ENCODE measurements around the gene FETUB.

FETUB gene

GRCh38 chr3:186639778-186640472 lies at the start of gene FETUB:
Gene FETUB (plus strand): TSS chr3:186640399. CDS start chr3:186640461, 62 bp downstream.
- no peak for DNase-seq

DNA sequence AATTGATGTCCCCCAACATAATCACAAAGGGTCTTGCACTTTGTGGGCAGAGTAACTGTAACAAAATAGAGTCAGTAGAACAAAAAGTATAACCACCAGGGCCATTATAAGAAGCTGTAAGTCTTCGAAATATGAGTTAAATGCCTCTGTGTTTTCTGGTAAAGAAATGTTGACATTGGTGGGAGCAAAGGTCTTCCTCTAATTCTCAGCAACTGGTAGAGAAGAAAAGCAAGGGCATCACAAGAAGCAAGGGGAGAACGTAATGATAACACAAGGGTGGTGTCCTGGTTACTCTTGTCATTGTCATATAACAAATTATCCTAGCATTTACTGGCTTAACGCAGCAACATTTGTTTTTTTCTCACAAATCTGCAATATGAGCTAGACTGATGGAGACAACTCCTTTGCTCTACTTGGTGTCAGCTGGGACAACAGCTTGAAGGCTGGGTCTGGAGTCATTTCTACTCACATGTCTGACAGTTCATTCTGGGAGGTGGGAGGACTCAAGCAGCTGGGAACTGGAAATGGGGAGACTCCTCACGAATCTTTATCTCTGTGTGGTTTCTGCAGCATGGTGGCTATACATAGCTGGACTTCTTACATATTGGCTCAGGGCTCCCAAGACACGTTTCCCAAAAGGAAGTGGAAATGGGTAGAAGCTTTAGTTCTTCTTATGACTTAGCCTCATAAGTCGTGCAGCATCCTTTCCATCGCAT lies 49.5 kb upstream of the FETUB start:
- DNase-seq: no peak

DNA sequence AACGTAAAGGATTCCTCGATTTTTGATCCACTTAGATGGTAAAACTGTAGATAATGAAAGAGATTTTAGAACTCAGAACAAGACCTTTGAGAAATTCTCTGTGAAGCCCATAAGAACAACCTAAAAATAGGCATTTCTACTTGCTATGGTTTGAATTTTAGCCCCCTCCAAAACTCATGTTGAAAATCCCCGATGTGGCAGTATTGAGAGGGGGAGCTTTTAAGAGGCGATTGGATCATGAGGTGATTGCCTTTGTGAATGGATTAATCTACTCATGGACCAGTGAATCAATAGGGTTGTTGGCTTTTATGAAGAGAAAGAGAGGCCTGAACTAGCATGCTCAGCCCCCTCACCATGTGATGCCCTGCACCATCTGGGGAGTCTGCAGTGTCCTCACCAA lies 47.5 kb upstream of the FETUB start:
- DNase-seq: no peak

DNA sequence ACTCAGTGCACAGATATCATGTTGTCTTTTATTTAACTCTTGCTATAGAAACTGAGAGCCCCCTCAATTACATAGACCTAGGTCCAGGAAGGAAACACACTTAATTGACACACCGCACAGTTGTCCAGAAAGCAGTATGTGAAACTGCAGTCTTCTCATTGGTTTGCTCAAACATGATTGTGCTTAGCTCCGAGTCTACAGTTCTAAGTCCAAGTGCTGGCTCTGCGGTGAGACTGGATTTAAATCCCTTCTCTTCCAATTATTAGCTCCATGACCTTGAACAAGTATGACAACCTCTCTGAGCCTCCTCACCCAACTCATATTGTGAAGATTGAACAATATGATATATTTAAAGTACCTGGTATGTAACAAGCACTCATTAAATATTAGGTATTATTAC lies 46.3 kb upstream of the FETUB start:
- DNase-seq: no peak

- no peak for DNase-seq
Measured at GRCh38 chr3:186594591-186595113, 45.5 kb upstream of the FETUB start.

GRCh38 chr3:186596568-186597287 lies 43.5 kb upstream of the FETUB start:
- DNase-seq: no peak

DNA sequence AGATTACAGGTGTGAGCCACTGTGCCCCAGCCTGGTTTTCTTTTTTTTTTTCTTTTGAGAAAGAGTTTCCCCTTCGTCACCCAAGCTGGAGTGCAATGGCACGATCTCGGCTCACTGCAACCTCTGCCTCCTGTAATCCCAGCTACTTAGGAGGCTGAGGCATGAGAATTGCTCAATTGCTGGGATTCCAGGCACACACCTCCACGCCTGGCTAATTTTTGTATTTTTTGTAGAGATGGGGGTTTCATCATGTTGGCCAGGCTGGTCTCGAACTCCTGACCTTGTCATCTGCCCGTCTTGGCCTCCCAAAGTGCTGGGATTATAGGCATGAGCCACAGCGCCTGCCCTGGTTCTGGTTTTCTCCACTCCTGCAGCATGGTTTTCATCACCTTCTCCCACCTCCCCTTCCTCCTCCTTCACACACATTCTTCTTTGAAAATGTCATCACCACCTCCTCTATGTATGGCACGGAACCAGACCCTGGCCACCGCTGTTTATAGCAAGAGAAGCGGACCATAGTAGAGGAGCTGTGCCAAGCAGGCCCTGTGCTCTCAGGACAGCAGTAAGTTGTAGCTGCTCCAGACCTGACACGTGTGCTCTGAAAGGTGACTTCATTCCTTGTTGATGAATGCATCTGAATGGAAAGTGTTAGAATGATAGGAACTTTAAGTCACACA lies 42.0 kb upstream of the FETUB start:
- no peak for DNase-seq

DNA sequence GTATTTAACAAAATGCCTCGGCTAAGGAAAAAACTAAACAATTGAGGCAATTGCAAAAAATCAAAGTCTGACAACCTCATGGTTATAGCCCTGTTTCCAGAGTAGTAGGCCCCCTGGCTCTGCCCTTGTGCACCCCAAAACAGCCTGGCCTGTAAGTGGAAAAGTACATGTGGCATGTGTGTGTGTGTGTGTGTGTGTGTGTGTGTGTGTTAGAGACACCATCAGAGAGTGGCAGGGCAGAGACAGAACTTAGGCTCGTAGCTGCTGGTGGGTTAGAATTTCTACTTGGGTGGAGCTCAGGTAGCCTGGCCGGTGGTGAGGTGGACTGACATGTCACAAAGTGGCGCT lies 41.4 kb upstream of the FETUB start:
- no peak for DNase-seq

- DNase-seq: no peak
Measured at GRCh38 chr3:186599142-186599784, 40.9 kb upstream of the FETUB start.

DNA sequence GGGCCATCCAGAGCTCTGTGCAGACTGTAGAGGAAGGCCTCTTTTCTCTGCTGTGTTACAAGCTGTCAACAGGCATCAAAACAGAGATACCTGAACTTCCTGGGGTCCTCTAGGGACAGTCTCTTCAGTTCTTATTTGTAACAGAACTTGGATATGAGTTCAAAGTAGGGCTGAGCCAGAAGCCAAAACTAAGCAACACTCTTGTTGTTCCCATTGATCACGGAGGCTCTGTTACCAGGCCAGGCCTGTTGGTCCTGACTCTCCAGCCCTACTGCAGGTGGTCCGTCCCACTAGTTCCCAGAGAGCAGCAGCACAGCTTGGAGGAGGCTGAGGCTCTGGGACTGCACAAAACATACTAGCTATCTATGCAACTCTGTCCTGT lies 40.4 kb upstream of the FETUB start:
- no peak for DNase-seq

GRCh38 chr3:186600896-186601295 lies 39.3 kb upstream of the FETUB start:
- DNase-seq: no peak

DNA sequence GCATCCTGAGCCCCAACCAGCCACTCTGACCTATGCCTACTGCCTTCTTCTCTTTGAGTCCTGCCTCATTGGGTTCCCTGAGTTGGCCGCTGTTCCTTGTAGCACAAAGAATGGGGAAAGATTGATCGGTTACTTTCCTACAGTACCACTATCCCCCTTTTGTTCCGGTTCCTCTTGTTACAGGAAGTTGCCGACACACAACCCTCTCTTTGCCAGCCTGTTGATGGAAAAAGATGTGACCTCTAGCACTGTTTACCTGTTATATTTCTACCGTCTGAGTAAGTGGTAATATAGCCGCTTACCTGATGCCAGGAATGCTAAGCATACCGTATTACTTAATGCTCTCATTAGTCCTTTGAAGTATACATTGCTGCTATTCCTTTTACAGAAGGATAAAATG lies 37.0 kb upstream of the FETUB start:
- DNase-seq: no peak

- no peak for DNase-seq
Measured at GRCh38 chr3:186605078-186605477, 35.1 kb upstream of the FETUB start.

DNA sequence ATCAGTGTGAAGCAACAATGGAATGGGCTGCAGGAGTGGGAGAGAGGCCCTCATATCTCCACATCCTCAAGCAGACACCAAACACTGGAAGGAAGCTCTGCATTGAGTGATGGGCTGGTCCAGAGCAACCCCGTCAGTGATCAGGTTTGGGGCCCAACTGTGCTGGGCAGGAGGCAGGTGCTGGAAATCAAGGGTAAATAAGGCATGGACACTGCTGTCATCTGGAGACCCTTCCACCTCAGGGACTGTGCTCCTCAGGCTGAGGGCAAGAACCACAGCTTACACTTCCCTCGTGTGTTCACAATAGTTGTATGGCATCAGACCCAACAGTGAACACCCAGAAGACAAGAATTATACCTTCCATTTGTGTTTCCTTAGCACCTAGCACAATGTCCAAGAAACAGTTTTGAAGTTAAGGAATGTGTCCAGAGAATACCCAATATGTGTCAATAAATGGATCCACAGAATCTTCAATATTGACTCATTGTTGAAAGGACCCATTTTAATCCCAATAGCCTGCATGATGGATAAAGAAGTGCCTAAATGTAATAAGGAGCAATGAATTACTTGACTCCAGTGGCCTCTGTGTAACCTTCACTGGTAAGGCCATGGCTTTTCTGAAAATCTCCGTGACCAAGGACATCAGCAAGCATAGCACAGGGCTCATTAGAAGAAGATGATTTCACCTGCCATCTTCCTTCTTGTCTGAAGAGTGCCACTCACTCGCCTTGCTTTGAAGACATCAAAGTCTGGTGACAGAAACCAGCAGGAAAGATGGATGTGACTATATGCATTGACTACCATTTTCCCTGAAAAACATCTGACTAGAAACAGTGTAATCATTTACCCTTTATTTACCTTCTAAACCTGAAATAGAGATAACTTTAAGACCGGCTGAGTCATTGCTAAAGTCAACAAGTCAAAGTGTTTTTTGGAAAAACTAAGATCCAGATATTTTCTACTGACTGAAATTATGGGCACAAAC lies 34.3 kb upstream of the FETUB start:
- DNase-seq: no peak

DNA sequence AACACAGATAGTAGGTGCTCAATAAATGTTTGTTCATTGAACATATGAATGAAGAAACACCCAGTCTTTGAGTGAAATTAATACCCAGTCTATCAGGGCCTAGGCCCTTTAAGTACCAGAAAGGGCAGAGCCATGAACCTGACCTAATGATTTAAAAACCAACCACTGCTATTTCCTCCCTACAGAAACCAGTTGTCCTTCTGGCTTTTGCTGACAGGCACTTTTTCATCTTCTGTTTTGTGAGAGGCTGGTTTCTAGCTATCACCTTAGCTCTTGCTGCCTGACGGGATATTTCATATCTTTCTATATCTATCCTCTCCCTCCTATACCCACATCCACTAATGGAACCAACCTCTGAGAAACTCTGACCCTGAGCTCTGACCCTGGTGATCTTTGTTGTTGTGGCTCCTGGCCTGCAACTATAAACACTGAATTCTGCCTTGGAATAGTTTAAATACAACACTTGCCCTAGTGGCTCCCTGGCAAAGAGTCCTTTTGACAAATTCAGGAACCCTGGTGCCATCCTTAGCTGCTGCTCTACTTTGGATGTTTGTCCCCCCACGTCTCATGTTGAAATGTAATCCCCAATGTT lies 31.5 kb upstream of the FETUB start:
- DNase-seq: no peak

DNA sequence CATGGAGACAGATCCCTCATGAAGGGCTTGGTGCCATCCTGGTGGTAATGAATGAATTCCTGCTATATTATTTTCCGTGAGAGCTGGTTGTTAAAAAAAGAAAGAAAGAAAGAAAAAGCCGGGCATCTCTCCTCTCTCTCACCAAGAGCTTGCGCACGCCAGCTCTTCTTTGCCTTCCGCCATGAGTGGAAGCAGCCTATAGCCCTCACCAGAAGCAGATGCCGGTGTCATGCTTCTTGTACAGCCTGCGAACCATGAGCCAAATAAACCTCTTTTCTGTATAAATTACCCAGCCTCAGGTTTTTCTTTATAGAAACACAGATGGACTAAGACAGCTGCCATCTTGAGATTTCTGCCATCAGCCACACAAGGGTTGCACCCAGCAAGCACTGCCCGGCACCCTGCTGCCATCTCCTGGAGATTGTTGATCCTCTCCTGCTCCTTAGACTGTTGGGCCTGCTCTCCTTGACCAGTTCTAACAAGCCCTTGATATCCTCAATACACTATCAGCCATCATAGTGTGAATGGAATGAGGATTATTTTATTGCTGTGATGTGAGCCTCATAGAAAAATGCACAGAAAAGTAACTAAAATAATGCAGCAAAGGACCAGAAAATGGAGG lies 30.8 kb upstream of the FETUB start:
- DNase-seq: no peak

- DNase-seq: no peak
Measured at GRCh38 chr3:186612065-186612464, 28.1 kb upstream of the FETUB start.

- no peak for DNase-seq
Measured at GRCh38 chr3:186612721-186613636, 27.2 kb upstream of the FETUB start, which contains the start of gene AHSG. Gene AHSG (plus strand): TSS chr3:186613060. CDS start chr3:186613142, 82 bp downstream.

DNA sequence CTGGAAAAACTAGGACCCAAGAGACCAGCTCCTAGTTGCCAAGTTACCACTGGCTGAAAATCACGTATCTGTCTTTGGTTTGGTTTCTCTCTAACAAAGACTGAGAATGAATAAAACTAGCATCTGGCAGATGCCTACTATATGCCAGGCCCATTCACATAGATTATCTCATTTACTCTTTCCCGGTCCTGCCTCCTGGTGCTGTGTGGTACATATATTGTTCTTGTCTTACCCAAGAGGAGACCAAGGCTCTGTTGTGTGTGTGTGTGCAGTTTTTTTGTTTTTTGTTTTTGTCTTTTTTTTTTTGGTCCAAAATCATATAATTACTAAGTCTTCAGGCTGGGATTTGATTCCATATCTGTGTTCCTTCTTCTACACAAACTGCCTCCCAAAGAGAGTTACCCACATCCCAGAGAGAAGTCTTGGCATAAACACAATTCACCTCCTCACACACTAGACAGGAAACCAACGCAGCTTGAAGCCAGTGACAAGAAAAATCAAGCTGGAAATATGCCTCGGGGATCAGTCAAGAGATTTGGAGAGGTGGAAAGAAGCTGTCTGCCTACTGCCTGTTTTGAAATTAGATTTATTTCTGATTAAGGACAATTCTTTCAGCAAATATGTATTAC lies 26.4 kb upstream of the FETUB start:
- no peak for DNase-seq
